ENCODE measurements around the gene REXO5.
"Not testable (repeated sequence)": the region's sequence is repeated elsewhere in the genome, so short reads cannot be mapped to it uniquely, and the experiment has no call there.

REXO5 gene

DNA sequence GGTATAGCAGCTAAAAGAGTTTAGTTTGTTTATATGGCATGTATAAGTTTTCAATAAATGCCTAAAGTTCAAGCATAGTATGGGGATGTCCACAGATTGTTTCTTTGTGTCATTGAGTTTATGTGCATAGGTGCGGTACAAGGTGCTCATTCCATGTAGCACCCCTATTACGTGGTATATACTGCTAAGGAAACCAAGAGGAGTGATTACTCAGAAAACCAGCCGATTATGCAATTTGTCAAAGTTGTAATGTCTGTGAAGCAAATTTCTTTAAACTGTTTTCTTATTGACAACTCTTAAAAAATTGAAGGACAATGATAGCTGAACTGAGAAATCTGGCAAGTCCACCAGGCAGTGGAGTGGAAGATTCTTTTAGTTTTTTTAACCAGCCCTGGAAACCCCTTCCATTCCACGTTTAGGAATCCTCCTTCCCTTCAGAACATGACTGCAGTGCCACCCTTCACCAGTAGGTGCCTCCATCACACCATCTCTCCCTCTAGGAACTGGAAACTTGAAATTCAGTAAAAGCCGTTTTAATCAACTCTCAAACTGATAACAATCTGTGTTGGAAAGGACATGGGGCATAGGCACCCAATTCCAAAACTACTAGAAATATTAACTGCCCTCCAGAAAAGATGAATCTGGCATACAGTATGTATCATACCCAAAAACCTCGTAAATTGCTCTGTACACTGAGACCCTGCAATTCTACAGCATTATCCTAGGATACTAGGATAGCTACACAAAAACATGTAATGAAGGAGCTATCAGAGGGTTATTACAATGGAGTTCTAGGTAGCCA lies 43.5 kb downstream of the REXO5 start:
- DNase-seq (ENCODE audit: low read depth) = peak; percentile 47

DNA sequence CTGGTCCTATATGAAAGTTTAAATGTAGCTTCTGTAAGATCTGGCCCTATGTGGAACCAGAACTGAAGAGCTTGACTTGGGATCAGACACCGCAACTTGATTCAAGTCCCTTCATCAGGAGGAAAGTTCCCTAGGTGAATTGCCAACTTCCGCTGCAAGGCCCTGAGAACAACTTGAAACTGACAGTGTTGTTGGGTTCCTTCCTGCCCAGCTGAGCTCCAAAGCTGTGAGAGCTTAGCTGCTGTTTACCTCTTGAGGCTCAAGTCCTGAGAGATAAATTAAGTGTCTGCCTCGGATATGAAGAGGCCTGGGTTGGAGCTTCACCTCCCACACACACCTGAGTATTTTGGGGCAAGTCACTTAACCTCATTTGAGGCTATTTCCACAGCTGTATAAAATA lies 44.7 kb downstream of the REXO5 start:
- no peak for DNase-seq (ENCODE audit: low read depth)

DNA sequence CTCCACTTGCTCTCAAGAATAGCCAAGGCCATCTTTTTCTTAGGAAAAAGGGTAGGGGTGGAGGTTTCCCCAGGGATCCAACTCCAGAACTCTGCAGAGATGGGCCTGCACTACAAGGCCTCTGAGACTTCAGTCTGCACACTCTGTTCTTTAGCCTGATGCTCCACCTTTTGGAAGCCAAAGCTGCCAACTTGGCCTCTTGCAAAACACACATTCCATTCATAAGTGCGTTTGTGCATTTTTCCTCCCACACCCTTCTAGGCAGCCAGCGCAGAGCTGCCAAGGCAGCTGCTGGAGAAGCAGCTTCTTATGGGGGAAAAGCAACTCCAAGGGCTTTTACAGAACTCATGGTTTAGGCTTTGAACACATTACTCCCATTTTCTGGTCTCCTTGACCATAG lies 45.3 kb downstream of the REXO5 start:
- DNase-seq (ENCODE audit: low read depth) = no peak

DNA sequence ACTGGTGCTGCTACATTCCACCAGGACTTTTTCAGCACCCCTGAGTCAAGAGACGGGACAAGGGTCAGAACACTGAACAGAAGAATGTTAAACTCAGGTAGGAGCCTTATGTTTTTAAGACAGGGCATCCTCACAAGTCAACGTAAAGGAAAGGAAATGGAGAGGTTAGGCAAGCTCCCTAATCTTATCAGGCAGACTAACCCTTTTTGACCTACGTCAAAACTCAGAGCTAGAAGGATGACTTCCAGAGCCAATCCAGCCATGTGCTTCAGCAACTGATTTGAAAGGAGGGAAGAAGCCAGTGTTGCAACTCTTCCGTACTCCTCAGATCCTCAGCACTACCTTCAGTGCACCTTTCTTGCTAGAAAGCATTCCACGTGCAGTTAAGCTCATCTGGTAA lies 46.8 kb downstream of the REXO5 start:
- no peak for DNase-seq (ENCODE audit: low read depth)

DNA sequence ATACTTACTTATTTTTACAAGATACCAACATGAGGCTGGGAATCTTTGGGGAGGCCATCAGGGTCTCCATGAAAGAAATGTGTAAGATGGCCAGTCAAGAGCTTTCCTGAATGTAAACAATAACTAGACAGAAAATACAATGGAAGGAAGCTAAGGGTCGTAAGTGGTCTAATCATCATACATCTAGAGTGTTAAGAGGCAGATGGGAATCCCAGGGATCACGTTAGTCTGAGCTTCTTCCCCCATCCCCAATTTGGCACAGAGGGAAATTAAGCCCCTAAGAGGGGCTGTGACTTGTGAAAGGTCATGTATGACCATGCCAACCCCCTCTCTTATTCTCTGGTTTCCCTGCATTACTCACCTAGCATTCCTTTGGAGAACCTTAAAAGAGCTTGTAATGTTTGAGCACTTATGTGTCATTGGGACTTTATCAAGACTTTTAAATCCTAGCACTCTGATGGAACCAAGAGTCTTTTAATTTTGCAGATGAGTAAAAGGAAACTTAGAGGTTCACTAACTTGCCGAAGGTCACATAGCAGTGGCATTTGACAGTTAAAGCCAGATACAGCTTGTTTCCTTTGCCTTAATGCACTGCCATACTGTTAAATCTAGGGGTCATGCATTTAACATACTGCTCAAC lies 47.8 kb downstream of the REXO5 start:
- no peak for DNase-seq (ENCODE audit: low read depth)

DNA sequence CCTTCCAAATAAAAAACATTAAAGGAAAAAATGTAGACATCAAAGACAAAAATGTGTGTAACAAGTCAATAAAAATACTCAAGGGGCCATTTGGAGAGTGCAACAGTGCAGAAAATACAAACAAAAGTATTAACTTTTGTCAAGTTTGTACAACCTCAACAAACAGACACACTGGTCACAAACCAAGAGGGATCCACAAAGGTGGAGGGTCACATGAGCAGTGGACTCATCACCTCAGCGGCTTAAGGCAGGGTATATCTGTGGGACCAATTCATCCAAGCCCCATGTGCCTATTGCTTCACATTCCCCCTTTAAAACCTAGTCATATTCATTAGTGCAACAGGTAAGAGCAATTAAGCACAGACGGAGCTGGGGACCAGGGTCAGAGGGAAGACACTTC lies 48.6 kb downstream of the REXO5 start:
- no peak for DNase-seq (ENCODE audit: low read depth)

DNA sequence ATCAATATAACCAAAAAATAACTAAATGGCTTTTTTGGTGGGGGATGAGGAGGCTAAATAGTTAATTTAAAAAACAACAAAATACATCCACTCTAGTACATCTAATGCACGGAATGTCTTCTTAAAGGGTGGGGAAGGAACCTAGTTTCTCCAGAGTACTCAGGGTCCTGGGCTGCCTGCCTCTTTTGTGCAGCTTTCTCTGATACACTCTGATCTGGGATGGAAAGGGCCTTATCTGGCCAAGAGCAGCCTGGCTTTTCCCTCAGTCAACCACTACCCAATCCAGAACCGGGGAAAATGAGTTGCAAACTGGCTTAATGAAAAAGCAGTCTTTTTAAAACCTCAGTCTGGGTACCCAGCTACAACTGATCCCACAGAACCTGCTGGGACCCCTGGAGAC lies 51.0 kb downstream of the REXO5 start:
- DNase-seq (ENCODE audit: low read depth) = no peak

DNA sequence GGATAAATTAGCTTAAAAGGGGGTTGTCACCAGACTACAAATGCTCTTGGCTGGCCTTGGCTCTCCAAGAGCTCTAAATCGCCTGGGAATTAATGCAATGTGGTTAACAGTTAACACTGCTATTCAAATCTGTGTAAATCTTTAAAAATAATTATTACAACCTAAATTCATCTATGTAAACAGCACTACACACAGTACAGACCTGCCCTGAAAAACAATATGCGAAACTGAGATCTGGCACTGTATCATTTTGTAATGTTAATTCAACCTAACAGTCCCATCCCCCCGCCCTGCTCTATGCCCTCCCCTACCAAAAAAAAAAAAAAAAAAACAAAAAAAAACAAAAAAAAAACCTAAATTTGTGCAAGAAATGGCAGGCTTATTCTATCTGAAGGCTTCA lies 52.9 kb downstream of the REXO5 start:
- no peak for DNase-seq (ENCODE audit: low read depth)

DNA sequence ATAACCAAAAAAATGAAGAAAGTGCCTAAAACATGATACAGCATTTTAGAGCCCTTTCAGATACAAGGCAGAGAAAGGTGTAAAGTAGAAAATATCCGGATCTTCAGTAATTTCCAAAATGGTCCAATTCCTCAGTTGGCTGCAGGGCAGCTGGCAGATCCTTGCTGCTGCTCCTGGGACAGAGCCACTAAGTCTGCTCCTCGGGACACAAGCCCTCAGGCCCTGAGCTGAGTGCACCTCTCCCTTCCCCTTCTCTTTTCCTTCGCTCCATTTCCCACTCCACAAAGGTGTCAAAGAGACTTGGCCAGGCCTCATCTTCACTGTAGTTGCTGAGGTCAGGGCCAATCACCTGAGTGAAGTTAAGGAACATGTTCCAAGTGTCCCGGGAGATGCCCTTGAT lies 53.4 kb downstream of the REXO5 start:
- DNase-seq (ENCODE audit: low read depth) = no peak

DNA sequence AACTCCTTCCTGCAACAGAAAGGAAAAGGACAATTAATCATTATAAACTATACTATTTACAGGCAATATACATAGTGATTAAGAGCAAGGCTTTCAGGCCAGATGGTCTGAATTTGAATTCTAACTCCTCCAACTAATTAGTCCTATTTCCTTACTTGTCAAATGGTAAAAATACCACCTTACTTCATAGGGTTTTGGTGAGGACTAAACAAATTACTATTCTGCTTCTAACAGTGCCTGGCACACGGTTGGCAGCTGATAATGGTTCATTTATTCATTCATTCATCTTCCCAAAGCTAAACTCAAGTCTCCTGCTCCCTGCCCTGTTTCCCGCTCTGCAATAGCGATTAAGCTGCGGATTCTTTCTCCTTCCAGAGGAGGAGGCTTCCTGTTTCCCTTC lies 54.0 kb downstream of the REXO5 start:
- no peak for DNase-seq (ENCODE audit: low read depth)

DNA sequence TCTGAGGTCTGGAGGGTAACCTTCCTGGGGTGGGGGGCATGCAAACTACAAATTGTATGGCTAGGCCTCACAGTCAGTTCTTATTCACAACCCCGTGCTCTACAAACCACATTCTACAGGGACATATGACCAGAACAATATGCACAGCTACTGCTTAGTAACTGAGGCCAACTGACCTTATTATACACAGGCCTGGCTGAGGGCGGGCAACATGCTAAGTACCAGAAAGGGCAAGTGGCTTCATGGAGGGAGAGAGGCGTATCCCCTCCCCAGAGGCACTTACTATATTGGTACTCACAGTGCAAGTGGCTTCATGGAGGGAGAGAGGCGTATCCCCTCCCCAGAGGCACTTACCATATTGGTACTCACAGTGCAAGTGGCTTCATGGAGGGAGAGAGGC lies 54.7 kb downstream of the REXO5 start:
- DNase-seq (ENCODE audit: low read depth) = not testable (repeated sequence)

DNA sequence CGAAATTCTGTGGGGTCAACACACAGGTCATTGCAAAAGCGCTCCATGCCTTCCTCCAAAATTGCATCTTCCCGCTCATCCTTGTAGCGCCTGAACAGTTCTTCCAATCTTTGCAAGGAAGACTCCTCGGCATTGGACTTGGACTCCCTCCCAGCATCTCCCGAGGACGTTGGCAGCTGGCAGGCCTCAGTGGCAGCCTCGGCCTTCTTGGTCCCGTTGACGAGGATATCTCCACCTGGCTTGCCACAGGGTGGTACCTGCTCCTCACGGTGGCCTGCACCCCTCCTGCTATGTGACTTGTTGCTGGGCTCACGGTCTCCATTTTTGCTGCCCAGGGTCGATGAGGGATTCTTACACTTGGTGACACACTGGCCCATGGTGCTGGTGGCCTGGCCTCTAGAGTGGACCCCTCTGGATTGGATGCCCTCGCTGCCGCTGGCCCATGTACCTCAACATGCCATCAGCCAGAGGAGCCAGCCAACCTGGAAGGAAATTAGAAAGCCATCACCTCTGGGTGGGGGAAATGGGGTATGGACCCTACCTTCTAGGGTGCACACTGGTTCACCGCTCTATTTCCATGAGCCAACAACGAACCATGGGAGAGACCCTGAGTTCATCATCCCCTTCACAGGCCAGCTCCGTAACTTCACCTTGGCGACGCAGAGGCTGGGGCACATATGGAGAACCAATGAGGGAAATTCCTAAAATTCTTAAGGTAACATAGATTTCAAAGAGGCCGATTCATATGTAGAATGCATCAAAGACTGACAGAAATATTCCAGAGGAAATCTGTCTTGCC lies 56.0 kb downstream of the REXO5 start:
- DNase-seq (ENCODE audit: low read depth) = no peak

DNA sequence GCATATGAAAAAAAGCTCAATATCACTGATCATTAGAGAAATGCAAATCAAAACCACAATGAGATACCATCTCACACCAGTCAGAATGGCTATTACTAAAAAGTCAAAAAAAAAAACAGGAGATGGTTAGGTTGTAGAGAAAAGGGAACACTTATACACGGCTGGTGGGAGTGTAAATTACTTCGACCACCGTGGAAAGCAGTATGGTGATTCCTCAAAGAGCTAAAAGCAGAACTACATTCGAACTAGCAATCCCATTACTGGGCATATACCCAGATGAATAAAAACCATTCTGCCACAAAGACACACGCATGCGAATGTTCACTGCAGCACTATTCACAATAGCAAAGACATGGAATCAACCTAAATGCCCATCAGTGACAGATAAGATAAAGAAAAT lies 58.0 kb downstream of the REXO5 start:
- DNase-seq (ENCODE audit: low read depth) = not testable (repeated sequence)

DNA sequence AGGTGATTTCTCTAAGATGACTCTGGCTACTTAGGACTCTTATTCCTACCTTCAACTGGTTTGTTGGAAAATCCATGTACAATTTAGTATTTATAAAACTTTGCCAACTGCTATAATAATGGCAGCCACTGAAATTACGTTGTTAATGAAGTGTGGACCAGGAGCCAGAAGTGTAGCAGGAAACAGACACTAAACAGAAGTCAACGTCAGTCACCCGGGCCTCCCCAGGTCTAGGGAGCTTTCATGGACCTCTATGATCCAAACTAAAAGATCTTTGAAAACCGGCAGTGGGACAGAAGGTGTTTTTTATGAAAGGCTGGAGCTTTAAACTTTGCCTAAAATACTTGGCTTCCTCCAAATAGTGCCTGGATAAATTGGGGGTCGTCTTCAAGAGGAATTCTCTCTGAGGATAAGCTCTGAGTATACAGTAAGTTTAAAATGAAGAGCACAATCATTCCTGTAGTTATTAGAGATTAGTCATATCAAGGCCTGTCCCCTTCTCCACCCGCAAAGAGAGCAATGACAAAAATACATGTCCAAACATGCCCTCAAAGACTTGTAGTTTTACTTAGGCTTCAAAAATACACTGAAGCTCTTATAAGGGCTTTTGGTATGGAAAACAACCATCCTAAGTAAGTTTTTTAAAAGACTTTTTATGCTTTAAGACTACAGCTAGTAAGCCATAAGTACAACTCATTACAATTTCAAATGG lies 59.2 kb downstream of the REXO5 start:
- DNase-seq (ENCODE audit: low read depth) = no peak

DNA sequence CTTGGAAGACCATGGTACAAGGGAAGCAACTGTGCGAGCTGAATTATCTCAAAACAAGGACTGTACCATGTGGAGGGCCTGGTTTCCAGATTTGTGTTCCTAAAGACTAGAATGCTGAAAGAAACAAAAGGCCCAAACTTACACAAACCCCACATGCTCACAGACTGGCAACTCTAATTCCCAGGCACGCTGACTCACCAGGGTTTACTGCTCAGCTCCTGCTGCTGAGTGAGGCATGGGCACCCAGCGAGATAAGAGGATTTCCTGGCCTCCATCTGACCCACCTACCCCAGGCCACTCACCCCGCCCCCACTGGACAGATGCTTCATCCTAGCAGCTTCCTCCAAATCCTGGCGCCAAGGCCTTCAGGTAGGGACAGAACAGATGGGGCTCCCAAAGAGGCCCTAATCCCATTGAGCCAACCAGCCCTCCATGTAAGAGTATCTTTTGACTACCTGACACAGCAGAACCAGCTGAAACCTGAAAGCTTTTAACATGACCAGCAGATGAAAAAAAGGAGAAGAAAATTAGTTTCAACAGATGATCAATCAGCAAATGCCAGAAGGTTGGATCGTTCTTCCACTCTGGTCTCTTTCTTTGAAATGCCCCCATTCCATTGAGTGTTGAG lies 59.9 kb downstream of the REXO5 start:
- no peak for DNase-seq (ENCODE audit: low read depth)

DNA sequence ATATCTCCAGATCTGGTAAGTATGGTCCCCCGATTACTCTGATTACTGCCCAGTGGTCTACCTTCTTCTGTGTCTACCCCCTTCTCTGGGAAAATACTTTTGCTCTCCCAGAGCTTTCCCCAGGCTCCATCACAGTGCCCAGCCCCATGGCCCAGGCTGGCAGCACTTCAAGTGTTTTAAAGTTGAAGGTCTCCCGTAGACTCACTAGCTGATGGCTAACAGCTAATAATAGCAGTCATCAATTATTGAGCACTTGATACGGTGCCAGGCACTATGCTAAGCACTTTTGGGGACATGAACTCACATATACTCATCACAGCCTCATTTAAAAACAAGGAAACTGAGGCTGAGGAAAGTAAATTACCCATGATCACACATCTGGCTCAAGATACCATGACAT lies 60.5 kb downstream of the REXO5 start:
- no peak for DNase-seq (ENCODE audit: low read depth)

DNA sequence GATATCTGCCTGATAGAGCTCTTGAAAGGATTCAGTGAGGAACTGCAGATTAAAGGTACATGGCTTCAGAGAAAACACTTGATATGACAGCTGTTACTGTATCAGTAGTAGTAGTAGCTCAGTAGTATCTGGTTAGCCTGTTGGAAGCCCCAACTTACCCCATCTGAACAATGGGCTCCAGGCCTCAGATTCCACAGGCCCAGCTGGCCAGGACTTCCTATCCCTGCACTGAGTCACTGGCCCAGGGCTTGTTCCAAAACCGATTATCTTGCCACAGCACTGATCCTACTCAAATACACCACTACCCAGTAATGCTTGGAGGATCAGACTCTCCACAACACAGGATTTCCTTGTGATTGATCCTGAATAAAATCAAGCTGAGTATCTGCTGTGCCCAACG lies 61.3 kb downstream of the REXO5 start:
- DNase-seq (ENCODE audit: low read depth) = no peak

DNA sequence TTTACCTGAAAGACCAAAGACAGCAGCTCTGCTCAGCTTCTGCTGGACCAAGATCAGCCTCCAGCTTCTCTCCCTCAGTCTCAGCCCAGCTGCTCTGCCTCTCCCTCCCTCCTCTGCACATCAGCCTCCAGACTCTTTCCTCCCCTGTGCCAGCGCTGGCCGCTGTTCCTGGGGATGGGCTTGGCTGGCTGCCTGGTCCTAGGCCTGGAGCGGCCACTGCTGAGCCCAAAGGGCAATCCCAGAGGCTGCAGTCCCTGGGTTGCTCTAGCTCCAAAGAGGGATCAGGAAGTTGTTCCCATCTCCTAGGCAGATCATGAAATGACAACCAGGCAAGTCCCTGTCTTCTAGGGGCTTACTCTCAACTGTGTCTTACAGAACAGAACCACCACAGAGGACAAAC lies 62.6 kb downstream of the REXO5 start:
- DNase-seq (ENCODE audit: low read depth) = no peak

DNA sequence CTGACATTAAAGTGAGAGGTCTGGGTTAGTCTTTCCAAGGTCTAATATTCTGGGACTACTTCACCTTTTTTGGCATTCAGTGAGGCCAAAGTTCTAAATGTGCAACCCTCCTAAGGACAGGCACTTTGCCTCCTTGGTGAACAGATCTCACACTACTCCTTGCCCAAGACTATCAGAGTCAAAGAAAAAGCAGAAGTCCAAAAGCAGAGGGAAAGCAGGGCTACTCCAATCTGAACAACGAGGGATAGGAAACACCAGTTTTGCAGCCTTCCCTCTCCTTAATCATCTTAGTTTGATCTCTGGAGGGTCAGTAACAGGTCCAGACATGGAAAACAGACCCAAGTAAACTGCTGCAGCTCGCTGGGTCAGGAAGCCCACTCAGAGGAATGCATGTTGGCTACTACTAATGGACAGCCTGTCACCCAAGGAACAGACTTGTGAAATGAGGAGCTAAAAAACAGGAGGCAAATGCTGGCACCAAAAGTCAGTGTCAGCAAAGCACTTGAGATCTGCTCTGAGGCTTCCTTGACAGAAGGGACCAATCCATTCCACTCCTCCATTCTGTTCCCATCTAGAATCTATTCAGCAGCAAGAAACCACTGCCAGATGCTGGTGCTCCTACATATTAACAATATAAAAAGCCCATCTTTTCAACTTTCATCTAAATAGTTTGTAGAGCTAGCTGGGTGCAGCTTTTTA lies 63.9 kb downstream of the REXO5 start:
- DNase-seq (ENCODE audit: low read depth) = no peak

DNA sequence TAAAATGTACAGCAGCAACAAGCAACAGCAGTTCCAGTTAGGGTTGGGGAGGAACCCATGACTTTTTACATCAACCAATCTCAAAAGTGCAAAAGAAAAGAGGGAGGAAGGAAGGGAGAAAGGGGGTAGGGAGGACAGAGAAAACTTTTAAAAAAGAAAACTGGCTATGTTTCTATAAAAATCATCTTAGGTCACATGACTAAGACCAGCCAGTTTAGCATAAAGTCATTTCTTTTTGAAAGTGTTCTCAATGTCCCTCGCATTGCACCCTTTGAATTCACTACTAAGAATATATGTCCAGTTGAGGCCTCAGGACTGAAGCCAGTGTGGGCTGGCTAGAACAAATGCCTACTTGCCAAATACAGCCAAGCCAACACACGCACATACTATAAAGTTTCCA lies 64.9 kb downstream of the REXO5 start:
- DNase-seq (ENCODE audit: low read depth) = no peak
